ENCODE results near the gene MARCKSL1. TPM values are rescaled to one million over a fixed set of nuclear protein-coding genes. Genes with fewer than 3 reads are reported as not detected.

Gene MARCKSL1
- total RNA-seq, 2 donors from 2014 or later, result 18.4 to 24.4 TPM

DNA sequence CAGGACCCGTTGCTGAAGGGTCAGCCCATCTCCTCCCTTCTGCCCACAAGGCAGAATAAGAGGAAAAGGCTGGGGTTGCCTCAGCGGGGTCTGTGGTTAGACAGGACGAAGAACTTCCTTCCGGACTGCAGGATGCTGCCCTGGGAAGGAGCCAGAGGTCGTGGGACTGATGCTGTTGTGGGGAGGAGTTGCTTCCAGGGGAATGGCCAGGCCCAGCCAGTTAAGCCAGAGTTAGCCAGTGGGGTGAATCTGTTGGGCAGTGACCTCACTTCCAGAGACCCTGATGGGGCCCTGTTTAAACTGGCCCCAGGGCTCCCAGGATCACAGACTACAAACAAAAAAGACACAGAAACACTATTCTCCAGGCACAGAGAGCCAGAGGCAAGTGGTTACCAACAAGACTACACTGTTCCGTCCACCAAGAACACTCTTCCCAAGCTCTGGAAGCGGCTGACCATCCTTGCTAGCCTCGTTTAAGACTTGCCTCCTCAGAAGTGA lies 13.2 kb upstream of the MARCKSL1 start:
- peak overlapping the region; percentile 52 for H3K4me3 Mint-ChIP-seq
- H3K27ac Mint-ChIP-seq, result peak overlapping the region; percentile 67
- DNase-seq (no peak), ATAC-seq (no peak)
- no peaks in the 10 kb centered on the region for H3K9me3 ChIP-seq (ENCODE audit: control insufficient read depth, low read length, poor library complexity, severe bottlenecking)
- peaks cover 2% of the 10 kb centered on the region for H3K36me3 Mint-ChIP-seq (ENCODE audit: low read depth)
- peaks cover 53% of the 10 kb centered on the region for H3K4me1 Mint-ChIP-seq
- H3K27me3 Mint-ChIP-seq, result no peaks in the 10 kb centered on the region

DNA sequence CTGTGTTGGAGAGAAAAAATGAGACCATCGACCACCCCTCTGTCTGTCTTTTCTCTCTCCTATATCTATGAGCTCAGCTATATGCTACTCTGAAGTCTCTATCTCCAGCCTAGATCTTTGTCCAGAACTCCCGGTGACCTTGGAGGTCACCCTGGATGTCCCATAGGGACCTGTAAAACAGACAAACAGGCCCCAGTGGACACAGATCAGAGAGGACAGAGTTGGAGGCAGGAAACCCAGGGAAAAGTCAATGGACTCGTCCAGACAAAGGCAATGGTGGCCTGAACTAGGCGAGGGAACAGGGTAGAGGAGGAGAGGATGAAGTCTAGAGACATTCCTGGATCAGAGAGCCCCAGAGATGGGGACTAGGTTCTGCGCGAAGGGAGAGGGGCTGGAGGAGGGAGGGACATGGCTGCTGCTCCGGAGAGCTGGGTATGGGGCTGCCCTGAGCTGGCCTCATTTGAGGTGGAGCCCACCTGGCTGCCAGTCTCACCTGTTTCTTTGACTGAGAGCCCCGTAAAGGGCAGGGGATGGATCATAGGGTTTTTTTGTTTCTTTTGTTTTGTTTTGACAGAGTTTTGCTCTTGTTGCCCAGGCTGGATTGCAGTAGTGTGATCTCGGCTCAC lies 10.6 kb upstream of the MARCKSL1 start:
- no peak overlapping the region for H3K4me3 Mint-ChIP-seq
- no peaks in the 10 kb centered on the region for H3K9me3 ChIP-seq (ENCODE audit: control insufficient read depth, low read length, poor library complexity, severe bottlenecking)
- peak overlapping the region; percentile 91 for H3K27ac Mint-ChIP-seq
- no peak for DNase-seq
- H3K27me3 Mint-ChIP-seq, result no peaks in the 10 kb centered on the region
- H3K4me1 Mint-ChIP-seq, result peaks cover 52% of the 10 kb centered on the region
- no peaks in the 10 kb centered on the region for H3K36me3 Mint-ChIP-seq (ENCODE audit: low read depth)
- no peak for ATAC-seq

DNA sequence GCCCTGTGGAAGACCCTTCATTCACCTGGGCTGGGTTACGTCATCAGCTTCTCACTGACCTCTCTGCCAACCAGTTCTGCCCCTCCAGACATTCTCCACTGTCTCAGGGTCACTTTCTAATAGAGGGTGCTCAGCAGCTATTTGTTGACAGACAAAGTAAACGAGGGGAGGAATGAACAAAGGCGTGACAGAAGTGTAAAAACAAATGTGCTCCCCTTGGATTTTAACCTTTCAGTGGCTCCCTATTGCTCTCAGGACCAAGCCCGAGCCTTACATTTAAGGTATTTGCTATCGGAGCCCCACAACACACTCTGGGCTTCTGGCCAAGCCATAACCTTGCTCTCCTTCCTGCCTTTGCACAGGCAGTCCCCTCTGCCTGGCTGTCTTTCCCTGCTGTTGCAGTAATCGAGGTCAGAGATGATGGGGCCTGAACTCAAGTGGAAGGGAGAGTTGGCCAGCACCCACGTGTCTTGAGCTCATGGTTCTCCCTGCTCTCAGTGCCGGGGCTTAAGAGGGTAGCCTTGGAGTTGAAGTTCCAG lies 9.3 kb upstream of the MARCKSL1 start:
- Mint-ChIP-seq H3K27ac (peak overlapping the region; percentile 91), H3K27me3 (no peaks in the 10 kb centered on the region), H3K36me3 (ENCODE audit: low read depth) (no peaks in the 10 kb centered on the region), H3K4me3 (peak overlapping the region; percentile 57), H3K4me1 (peaks cover 46% of the 10 kb centered on the region)
- DNase-seq (no peak), ATAC-seq (peak; percentile 80)
- H3K9me3 ChIP-seq (ENCODE audit: control insufficient read depth, low read length, poor library complexity, severe bottlenecking), result no peaks in the 10 kb centered on the region

GRCh38 chr1:32342704-32343103 lies 6.7 kb upstream of the MARCKSL1 start:
- H3K27me3 Mint-ChIP-seq, result no peaks in the 10 kb centered on the region
- peaks cover 39% of the 10 kb centered on the region for H3K4me1 Mint-ChIP-seq
- no peaks in the 10 kb centered on the region for H3K36me3 Mint-ChIP-seq (ENCODE audit: low read depth)
- ATAC-seq (no peak), DNase-seq (no peak)
- H3K9me3 ChIP-seq (ENCODE audit: control insufficient read depth, low read length, poor library complexity, severe bottlenecking), result no peaks in the 10 kb centered on the region
- no peak overlapping the region for H3K4me3 Mint-ChIP-seq
- no peak overlapping the region for H3K27ac Mint-ChIP-seq

- Mint-ChIP-seq H3K27me3 (no peaks in the 10 kb centered on the region), H3K27ac (no peak overlapping the region), H3K4me1 (peaks cover 45% of the 10 kb centered on the region), H3K4me3 (no peak overlapping the region), H3K36me3 (ENCODE audit: low read depth) (no peaks in the 10 kb centered on the region)
- ATAC-seq, result no peak
- H3K9me3 ChIP-seq (ENCODE audit: control insufficient read depth, low read length, poor library complexity, severe bottlenecking), result no peaks in the 10 kb centered on the region
- DNase-seq, result no peak
Observed at GRCh38 chr1:32341971-32342370, 5.9 kb upstream of the MARCKSL1 start.

GRCh38 chr1:32341186-32341757 lies 5.2 kb upstream of the MARCKSL1 start:
- Mint-ChIP-seq H3K27me3 (no peaks in the 10 kb centered on the region), H3K4me3 (no peak overlapping the region), H3K36me3 (ENCODE audit: low read depth) (no peaks in the 10 kb centered on the region), H3K27ac (no peak overlapping the region), H3K4me1 (peaks cover 41% of the 10 kb centered on the region)
- H3K9me3 ChIP-seq (ENCODE audit: control insufficient read depth, low read length, poor library complexity, severe bottlenecking), result no peaks in the 10 kb centered on the region
- DNase-seq (no peak), ATAC-seq (no peak)

DNA sequence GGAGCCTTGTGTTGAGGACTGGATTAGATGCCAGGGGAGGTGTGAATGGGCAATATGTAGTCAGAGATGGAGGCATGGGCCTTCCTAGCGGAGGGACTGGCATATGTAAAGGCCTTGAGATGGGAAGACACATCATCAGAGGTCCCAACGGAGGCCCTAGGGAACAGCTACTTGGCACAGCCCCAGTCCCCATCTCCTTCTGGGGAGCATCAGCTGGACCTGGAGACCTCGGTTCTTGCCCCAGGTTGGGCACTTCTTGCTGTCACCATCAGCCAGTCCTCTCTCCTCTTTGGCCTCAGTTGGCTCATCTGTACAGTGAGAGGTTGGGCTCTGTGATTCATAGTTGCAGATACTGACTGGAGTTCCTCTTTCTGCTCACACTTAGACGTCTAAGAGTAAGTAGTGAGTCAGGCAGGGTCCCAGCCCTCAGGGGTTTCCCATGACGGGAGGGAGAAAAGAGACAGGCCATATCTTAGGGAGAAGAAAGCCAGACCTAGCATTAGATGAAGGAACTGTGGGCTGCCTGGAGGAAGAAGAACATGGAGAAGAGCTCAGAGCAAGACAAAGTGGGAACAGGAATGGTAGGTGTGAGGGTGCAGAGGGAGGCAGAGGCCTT lies 3.4 kb upstream of the MARCKSL1 start:
- H3K9me3 ChIP-seq (ENCODE audit: control insufficient read depth, low read length, poor library complexity, severe bottlenecking), result no peaks in the 10 kb centered on the region
- H3K4me3 Mint-ChIP-seq, result peak overlapping the region; percentile 8
- no peaks in the 10 kb centered on the region for H3K27me3 Mint-ChIP-seq
- H3K27ac Mint-ChIP-seq, result peak overlapping the region; percentile 88
- no peaks in the 10 kb centered on the region for H3K36me3 Mint-ChIP-seq (ENCODE audit: low read depth)
- ATAC-seq (no peak), DNase-seq (no peak)
- H3K4me1 Mint-ChIP-seq, result peaks cover 34% of the 10 kb centered on the region

- ATAC-seq (no peak), DNase-seq (no peak)
- Mint-ChIP-seq H3K4me3 (peak overlapping the region; percentile 55), H3K4me1 (peaks cover 40% of the 10 kb centered on the region), H3K27me3 (no peaks in the 10 kb centered on the region), H3K36me3 (ENCODE audit: low read depth) (no peaks in the 10 kb centered on the region), H3K27ac (peak overlapping the region; percentile 88)
- H3K9me3 ChIP-seq (ENCODE audit: control insufficient read depth, low read length, poor library complexity, severe bottlenecking), result no peaks in the 10 kb centered on the region
Observed at GRCh38 chr1:32338637-32339145, 2.7 kb upstream of the MARCKSL1 start.

DNA sequence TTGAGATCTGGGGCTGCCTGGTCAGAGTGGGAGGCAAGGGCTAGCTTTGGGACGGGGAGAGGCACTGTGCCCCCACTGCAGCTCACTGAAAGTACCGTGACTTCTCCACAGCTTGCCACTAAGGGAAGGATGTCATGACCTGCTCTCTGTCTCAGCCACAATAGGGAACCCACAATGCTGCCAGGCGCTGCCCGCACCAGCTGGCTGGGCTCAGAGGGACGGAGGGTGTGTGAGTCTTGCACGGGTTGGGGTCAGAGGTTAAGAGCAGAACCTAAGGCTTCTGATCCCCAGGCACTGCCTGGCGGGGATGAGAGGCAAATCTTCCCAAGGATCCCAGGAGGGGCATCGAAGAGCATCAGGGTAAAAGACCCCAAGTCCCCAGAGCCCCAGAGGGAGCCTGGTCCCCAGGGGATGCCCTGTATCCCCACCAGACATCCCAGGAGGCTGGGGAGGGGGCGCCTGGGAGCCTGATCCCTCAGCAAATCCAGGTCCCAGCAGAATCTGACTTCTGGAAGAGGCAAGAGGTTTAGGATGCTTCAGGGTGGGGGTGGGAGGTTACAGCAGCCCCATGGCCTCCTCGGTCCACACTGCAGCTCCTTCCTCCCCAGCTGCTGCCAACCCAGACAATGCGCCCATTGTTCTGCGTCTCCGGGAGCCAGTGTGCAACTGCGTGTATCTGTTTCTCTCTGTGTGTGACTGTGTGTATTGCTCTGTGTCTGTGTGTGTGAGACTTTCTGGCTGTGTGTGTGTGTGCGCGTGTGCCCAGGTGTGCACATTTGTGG lies 2.0 kb upstream of the MARCKSL1 start:
- ATAC-seq (peak; percentile 32), DNase-seq (no peak)
- Mint-ChIP-seq H3K27ac (peak overlapping the region; percentile 88), H3K27me3 (no peaks in the 10 kb centered on the region), H3K4me3 (peak overlapping the region; percentile 55), H3K36me3 (ENCODE audit: low read depth) (no peaks in the 10 kb centered on the region), H3K4me1 (peaks cover 43% of the 10 kb centered on the region)
- no peaks in the 10 kb centered on the region for H3K9me3 ChIP-seq (ENCODE audit: control insufficient read depth, low read length, poor library complexity, severe bottlenecking)

- Mint-ChIP-seq H3K4me3 (peak overlapping the region; percentile 74), H3K36me3 (ENCODE audit: low read depth) (no peaks in the 10 kb centered on the region), H3K4me1 (peaks cover 38% of the 10 kb centered on the region), H3K27me3 (no peaks in the 10 kb centered on the region), H3K27ac (peak overlapping the region; percentile 53)
- DNase-seq (peak; percentile 38 to 59 (median 54)), ATAC-seq (peak; percentile 79)
- no peaks in the 10 kb centered on the region for H3K9me3 ChIP-seq (ENCODE audit: control insufficient read depth, low read length, poor library complexity, severe bottlenecking)
Observed at GRCh38 chr1:32336963-32337675, 1.1 kb upstream of the MARCKSL1 start.

- peak overlapping the region; percentile 74 for H3K4me3 Mint-ChIP-seq
- H3K27ac Mint-ChIP-seq, result peak overlapping the region; percentile 53
- DNase-seq (no peak), ATAC-seq (no peak)
- no peaks in the 10 kb centered on the region for H3K36me3 Mint-ChIP-seq (ENCODE audit: low read depth)
- H3K9me3 ChIP-seq (ENCODE audit: control insufficient read depth, low read length, poor library complexity, severe bottlenecking), result no peaks in the 10 kb centered on the region
- H3K27me3 Mint-ChIP-seq, result no peaks in the 10 kb centered on the region
- peaks cover 40% of the 10 kb centered on the region for H3K4me1 Mint-ChIP-seq
Observed at GRCh38 chr1:32336591-32336932, 529 bp upstream of the MARCKSL1 start.

DNA sequence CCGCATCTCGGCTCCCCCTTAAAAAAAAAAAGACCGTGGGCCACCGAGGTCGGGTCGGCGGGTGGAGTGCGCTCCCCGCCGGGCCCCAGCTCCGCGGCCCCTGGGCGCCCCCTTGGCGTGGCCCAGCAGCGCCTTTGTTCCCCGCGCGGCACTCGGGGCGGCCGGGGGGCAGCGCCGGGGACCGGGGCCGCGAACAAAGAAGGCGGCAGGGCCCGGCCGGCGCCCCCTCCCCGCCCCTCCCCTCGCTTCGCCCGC lies 571 bp downstream of the MARCKSL1 start:
- Mint-ChIP-seq H3K4me1 (peaks cover 42% of the 10 kb centered on the region), H3K36me3 (ENCODE audit: low read depth) (peaks cover 2% of the 10 kb centered on the region)

More for the DNA sequence above, 571 bp downstream of the MARCKSL1 start:
- DNase-seq, result no peak
- no peak overlapping the region for H3K27ac Mint-ChIP-seq
- H3K9me3 ChIP-seq (ENCODE audit: control insufficient read depth, low read length, poor library complexity, severe bottlenecking), result no peaks in the 10 kb centered on the region
- peak overlapping the region; percentile 85 for H3K4me3 Mint-ChIP-seq
- no peaks in the 10 kb centered on the region for H3K27me3 Mint-ChIP-seq
- peak; percentile 11 for ATAC-seq
